Osteocyte (in vitro differentiated cells): ENCODE results near the gene TAMALIN. TPM values are rescaled to one million over a fixed set of nuclear protein-coding genes. Genes with fewer than 3 reads are reported as not detected.
A peak's percentile ranks its signal among the peaks of the same experiment; 100 is the strongest.
"Not testable (repeated sequence)": the region's sequence is repeated elsewhere in the genome, so short reads cannot be mapped to it uniquely, and the experiment has no call there.

Source experiments
- DNase-seq: peaks from one replicate; pipeline ENCODE4 v3.0.0; 2021; ENCODE audit warnings: mixed read lengths; ENCODE audit not compliant: unreplicated experiment; ENCODE audit errors: extremely low spot score
- H3K27ac Mint-ChIP-seq: one replicate; pipeline ENCODE4 v1.8.0; 2021; ENCODE audit warnings: mild to moderate bottlenecking, mixed read lengths; ENCODE audit not compliant: unreplicated experiment
- H3K27me3 Mint-ChIP-seq: one replicate; pipeline ENCODE4 v1.8.0; 2021; ENCODE audit warnings: mixed read lengths; ENCODE audit not compliant: unreplicated experiment
- H3K36me3 Mint-ChIP-seq: one replicate; pipeline ENCODE4 v1.8.0; 2021; ENCODE audit warnings: mixed read lengths; ENCODE audit not compliant: unreplicated experiment
- H3K4me1 Mint-ChIP-seq: one replicate; pipeline ENCODE4 v1.8.0; 2021; ENCODE audit warnings: mixed read lengths; ENCODE audit not compliant: unreplicated experiment
- H3K4me3 Mint-ChIP-seq: one replicate; pipeline ENCODE4 v1.8.0; 2021; ENCODE audit warnings: mild to moderate bottlenecking, moderate library complexity, mixed read lengths; ENCODE audit not compliant: unreplicated experiment
- H3K9me3 Mint-ChIP-seq: one replicate; pipeline ENCODE4 v1.8.0; 2021; ENCODE audit warnings: mixed read lengths; ENCODE audit not compliant: unreplicated experiment
- CTCF ChIP-seq: fragments of 200-600 bp; sonication (generic); IDR thresholded peaks from 2 replicates; pipeline ENCODE4 v1.5.0; 2021; ENCODE audit warnings: antibody characterized with exemption, mild to moderate bottlenecking, moderate library complexity
- total RNA-seq: library from RNA; stranded (reverse); gene quantifications from 2 replicates; pipeline ENCODE4 v1.2.1, GENCODE V29; 2021

The TAMALIN gene
- total RNA-seq, 1 donor from 2014 or later: 25.5 TPM

- H3K4me3 Mint-ChIP-seq: no peak overlapping the region
- no peak overlapping the region for H3K27ac Mint-ChIP-seq
- H3K27me3 Mint-ChIP-seq: no peaks in the 10 kb centered on the region
- no peak for TF ChIP-seq CTCF
- no peaks in the 10 kb centered on the region for H3K9me3 Mint-ChIP-seq
- no peak for DNase-seq
- H3K36me3 Mint-ChIP-seq: peaks cover 19% of the 10 kb centered on the region
- peaks cover 48% of the 10 kb centered on the region for H3K4me1 Mint-ChIP-seq
Observed at GRCh38 chr12:51974646-51975045, 32.1 kb upstream of the TAMALIN start.

DNA sequence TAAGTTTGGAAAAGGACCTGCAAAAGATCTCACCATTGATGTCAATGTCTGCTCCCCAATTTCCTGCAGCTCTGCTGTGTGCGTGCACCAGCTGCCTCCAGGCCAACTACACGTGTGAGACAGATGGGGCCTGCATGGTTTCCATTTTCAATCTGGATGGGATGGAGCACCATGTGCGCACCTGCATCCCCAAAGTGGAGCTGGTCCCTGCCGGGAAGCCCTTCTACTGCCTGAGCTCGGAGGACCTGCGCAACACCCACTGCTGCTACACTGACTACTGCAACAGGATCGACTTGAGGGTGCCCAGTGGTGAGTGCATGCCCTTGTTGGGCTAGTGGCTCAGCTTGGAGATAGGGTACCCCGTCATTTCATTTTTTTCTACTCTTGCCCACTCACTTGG is 31.6 kb upstream of the TAMALIN start:
- Mint-ChIP-seq H3K27ac (no peak overlapping the region), H3K27me3 (no peaks in the 10 kb centered on the region), H3K4me3 (no peak overlapping the region), H3K36me3 (peaks cover 19% of the 10 kb centered on the region), H3K4me1 (peaks cover 49% of the 10 kb centered on the region), H3K9me3 (no peaks in the 10 kb centered on the region)
- no peak for TF ChIP-seq CTCF
- no peak for DNase-seq

GRCh38 chr12:51976376-51977160 is 30.2 kb upstream of the TAMALIN start:
- Mint-ChIP-seq H3K36me3 (peaks cover 25% of the 10 kb centered on the region), H3K4me3 (no peak overlapping the region), H3K27me3 (no peaks in the 10 kb centered on the region), H3K27ac (no peak overlapping the region), H3K9me3 (no peaks in the 10 kb centered on the region), H3K4me1 (peaks cover 41% of the 10 kb centered on the region)
- DNase-seq: no peak
- TF ChIP-seq CTCF: no peak

DNA sequence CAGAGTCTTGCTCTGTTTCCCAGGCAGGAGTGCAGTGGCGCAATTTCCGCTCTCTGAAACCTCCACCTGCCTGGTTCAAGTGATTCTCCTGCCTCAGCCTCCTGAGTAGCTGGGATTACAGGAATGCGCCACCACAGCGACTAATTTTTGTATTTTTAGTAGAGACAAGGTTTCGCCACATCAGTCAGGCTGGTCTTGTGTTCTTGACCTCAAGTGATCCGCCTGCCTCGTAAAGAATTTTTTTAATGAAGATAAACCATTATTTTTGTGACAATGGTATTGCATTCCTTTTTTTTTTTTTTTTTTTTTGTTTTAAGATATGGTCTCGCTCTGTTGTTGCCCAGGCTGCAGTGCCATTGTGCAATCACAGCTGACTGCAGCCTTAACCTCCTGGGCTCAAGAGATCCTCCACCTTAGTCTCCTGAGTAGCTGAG is 29.4 kb upstream of the TAMALIN start:
- DNase-seq: no peak
- Mint-ChIP-seq H3K27ac (no peak overlapping the region), H3K4me3 (no peak overlapping the region), H3K27me3 (no peaks in the 10 kb centered on the region), H3K36me3 (peaks cover 25% of the 10 kb centered on the region), H3K9me3 (no peaks in the 10 kb centered on the region), H3K4me1 (peaks cover 34% of the 10 kb centered on the region)
- no peak for TF ChIP-seq CTCF

DNA sequence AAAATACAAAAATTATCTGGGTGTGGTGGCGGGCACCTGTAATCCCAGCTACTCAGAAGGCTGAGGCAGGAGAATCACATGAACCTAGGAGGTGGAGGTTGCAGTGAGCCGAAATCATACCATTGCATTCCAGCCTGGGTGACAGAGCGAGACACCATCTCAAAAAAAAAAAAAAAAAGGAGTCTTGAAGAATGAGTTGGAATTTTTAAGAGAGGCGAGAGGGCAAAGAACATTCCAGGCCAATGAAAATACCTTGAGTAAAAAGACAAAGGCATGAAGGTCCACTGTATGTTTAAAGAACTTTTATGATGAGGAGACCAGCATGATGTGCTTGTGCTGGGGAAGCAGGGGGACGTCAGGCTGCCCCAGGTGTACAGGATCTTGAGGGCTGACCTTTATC is 27.4 kb upstream of the TAMALIN start:
- H3K4me3 Mint-ChIP-seq: not testable (repeated sequence)
- peaks cover 17% of the 10 kb centered on the region for H3K4me1 Mint-ChIP-seq

More for the DNA sequence above, 27.4 kb upstream of the TAMALIN start:
- Mint-ChIP-seq H3K36me3 (peaks cover 33% of the 10 kb centered on the region), H3K27ac (peak overlapping the region; percentile 14)
- not testable (repeated sequence) for DNase-seq, H3K27me3 Mint-ChIP-seq, H3K9me3 Mint-ChIP-seq
